ENCODE results near the gene COPS7A. TPM values are rescaled to one million over a fixed set of nuclear protein-coding genes. Genes with fewer than 3 reads are reported as not detected.

COPS7A gene
- total RNA-seq, 3 donors from 2014 or later: 52.1 to 72.2 (median 59.9) TPM

GRCh38 chr12:6698352-6699046, 25.3 kb upstream of the COPS7A start:
- Histone ChIP-seq H3K27ac (no peak overlapping the region), H3K4me3 (no peak overlapping the region), H3K9me3 (no peaks in the 10 kb centered on the region), H3K4me1 (no peaks in the 10 kb centered on the region), H3K36me3 (no peaks in the 10 kb centered on the region), H3K27me3 (peaks cover 6 to 64% of the 10 kb centered on the region in 2 donors)
- intact Hi-C loops (cut with DNase I; ENCODE audit: low total_unique reads): no loop called here
- TF ChIP-seq, protein P1, sequence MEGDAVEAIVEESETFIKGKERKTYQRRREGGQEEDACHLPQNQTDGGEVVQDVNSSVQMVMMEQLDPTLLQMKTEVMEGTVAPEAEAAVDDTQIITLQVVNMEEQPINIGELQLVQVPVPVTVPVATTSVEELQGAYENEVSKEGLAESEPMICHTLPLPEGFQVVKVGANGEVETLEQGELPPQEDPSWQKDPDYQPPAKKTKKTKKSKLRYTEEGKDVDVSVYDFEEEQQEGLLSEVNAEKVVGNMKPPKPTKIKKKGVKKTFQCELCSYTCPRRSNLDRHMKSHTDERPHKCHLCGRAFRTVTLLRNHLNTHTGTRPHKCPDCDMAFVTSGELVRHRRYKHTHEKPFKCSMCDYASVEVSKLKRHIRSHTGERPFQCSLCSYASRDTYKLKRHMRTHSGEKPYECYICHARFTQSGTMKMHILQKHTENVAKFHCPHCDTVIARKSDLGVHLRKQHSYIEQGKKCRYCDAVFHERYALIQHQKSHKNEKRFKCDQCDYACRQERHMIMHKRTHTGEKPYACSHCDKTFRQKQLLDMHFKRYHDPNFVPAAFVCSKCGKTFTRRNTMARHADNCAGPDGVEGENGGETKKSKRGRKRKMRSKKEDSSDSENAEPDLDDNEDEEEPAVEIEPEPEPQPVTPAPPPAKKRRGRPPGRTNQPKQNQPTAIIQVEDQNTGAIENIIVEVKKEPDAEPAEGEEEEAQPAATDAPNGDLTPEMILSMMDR (IDR thresholded peaks at IDR 0.05): no peak
- no peak for TF ChIP-seq POLR2AphosphoS5 (IDR thresholded peaks at IDR 0.05)
- DNase-seq (ENCODE audit: low spot score in 2 of 2): no peak

DNA sequence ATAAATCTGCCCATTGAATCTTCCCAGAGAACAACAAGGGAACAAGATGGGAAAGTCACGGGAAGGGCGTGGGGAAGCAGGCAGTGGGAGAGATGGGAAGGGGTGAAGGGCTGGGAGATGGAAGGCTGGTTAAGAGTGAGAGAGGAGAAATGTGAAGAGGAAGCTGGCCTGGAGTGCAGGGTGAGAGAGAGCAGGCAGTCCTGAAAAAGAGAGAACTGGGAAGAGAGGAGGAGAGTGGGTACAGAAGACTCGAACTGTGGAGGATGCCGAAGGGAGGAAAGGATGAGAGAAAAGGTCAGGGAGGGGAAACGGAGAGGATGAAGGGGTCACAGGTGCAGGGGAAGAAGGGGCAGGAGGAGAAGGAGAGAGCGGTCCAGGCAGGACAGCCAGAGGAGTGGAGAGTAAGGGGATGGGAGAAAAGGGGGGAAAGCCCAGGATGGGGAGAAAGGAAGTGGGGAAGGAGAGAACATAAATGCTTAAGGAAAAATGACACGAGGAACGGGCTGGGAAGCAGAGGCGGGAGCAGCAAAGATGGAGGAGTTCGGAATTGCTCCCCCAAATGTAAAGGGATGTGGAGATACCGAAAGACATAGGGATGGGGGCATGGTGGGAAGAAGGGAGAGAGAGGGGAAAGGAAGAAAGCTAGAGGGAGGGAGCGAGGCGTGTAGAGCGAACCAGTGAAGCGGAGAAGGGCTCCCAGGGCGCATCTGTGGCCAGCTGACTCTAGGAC, 24.4 kb upstream of the COPS7A start:
- H3K27me3 ChIP-seq: peaks cover 6 to 71% of the 10 kb centered on the region in 2 donors

DNA sequence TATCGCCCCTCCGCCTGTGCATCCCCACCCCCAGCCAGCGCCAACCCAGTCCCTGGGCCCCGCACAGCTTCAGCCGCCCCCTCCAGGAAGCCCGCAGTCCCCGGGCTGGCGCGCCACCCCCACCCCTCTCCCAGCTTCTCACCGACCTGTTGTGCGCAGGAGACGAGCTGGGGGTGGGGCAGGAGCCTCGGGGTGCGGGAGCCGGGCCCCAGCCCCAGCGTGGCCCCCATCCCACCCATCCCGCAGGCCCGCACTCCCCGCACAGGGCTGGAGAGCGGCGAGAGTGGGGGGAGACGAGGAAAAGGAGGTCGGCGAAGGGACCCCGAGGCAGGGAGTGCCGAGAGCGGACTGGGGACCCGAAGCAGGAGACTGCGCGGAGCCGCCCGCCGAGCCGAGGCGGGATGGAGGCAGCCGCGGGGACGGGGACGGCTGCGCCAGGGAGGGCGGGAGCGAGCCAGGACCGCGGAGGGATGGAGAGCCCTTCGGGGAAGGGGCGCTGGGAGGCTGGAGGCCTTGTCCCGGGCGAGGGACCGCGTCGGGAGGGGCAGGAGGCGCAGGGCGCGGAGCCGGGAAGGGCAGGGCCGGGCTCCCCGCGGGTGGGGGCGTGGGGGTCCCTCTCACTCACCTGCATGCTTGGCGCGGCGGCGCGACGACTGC, 23.7 kb upstream of the COPS7A start:
- peaks cover 6 to 73% of the 10 kb centered on the region in 2 donors for H3K27me3 ChIP-seq
- intact Hi-C loops (cut with DNase I; ENCODE audit: low total_unique reads): no loop called here
- no peak for DNase-seq (ENCODE audit: low spot score in 2 of 2)
- TF ChIP-seq, protein P1 (IDR thresholded peaks at IDR 0.05): no peak
- TF ChIP-seq POLR2A (IDR thresholded peaks at IDR 0.05) (no peak), POLR2AphosphoS5 (IDR thresholded peaks at IDR 0.05) (no peak)
- no peaks in the 10 kb centered on the region for H3K4me1 ChIP-seq
- no peaks in the 10 kb centered on the region for H3K36me3 ChIP-seq
- no peak overlapping the region for H3K27ac ChIP-seq
- no peaks in the 10 kb centered on the region for H3K9me3 ChIP-seq
- H3K4me3 ChIP-seq: peak overlapping the region; percentile 26 to 72 (median 60)

More for the DNA sequence above, 24.4 kb upstream of the COPS7A start:
- Histone ChIP-seq H3K9me3 (no peaks in the 10 kb centered on the region), H3K27ac (no peak overlapping the region), H3K36me3 (no peaks in the 10 kb centered on the region), H3K4me1 (no peaks in the 10 kb centered on the region), H3K4me3 (peak overlapping the region in 2 of 3 donors; percentile 60 to 72)
- no peak for DNase-seq (ENCODE audit: low spot score in 2 of 2)
- TF ChIP-seq POLR2A (IDR thresholded peaks at IDR 0.05): no peak
- TF ChIP-seq POLR2AphosphoS5 (IDR thresholded peaks at IDR 0.05): no peak
- TF ChIP-seq, protein P1 (IDR thresholded peaks at IDR 0.05): no peak
- intact Hi-C loops (cut with DNase I; ENCODE audit: low total_unique reads): no loop called here

- peak in 1 of 2 donors; percentile 26 for DNase-seq (ENCODE audit: low spot score in 2 of 2)
- Histone ChIP-seq H3K27me3 (peaks cover 6 to 71% of the 10 kb centered on the region in 2 donors), H3K27ac (no peak within 1 kb of the TSS), H3K36me3 (no peaks in the 10 kb centered on the region), H3K9me3 (no peaks in the 10 kb centered on the region), H3K4me1 (no peaks in the 10 kb centered on the region), H3K4me3 (peak within 1 kb of the TSS; percentile 26 to 72 (median 60))
- intact Hi-C loops (cut with DNase I; ENCODE audit: low total_unique reads): no loop called here
- TF ChIP-seq, protein P1 (IDR thresholded peaks at IDR 0.05): no peak
- TF ChIP-seq POLR2A (IDR thresholded peaks at IDR 0.05) (no peak), POLR2AphosphoS5 (IDR thresholded peaks at IDR 0.05) (no peak)
These were observed 23.2 kb upstream of the COPS7A start, which contains the start of gene PIANP for GRCh38 chr12:6700646-6701051. TSS of gene PIANP (minus strand) at chr12:6700815. CDS start at chr12:6698061, 2,754 bp downstream.
